ENCODE data around the gene CAB39.
A peak's percentile ranks its signal among the peaks of the same experiment; 100 is the strongest.

CAB39 gene

DNA sequence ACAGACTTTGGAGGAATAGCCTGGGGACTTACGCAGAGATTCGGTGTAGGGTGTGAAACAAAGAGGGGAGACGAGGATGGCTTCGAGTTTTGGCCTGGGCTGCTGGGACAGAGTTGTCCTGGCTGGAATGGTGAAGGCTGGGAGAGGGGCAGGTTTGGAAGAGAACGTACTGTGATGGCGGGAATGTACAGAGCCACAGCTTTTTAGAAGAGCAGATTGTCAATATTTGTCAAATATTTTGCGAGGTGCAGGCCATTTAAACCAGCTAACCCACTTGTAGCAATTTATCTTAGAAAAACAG is 137.7 kb downstream of the CAB39 start:
- no peak for DNase-seq (ENCODE audit: low read depth in 2 of 3, low spot score in 1 of 3)

DNA sequence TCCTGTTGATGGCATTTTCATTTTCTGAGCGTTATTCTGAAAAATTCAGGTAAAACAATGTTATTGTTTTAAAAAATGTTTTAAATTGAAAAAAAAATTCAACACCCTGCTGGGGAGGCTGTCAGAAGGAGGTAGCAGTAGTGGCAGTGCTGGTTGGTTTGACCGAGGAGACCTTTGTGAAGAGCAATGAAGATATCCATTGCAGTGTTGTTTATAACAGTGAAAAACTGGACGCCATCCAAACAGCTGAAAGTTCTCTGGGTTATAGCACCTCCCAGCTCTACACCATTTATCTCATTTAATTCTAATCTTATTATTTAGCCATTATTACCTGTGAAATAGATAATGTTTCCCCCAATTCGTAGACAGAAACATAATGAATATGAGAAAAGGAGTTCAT is 139.5 kb downstream of the CAB39 start:
- no peak for DNase-seq (ENCODE audit: low read depth in 2 of 3, low spot score in 1 of 3)

DNA sequence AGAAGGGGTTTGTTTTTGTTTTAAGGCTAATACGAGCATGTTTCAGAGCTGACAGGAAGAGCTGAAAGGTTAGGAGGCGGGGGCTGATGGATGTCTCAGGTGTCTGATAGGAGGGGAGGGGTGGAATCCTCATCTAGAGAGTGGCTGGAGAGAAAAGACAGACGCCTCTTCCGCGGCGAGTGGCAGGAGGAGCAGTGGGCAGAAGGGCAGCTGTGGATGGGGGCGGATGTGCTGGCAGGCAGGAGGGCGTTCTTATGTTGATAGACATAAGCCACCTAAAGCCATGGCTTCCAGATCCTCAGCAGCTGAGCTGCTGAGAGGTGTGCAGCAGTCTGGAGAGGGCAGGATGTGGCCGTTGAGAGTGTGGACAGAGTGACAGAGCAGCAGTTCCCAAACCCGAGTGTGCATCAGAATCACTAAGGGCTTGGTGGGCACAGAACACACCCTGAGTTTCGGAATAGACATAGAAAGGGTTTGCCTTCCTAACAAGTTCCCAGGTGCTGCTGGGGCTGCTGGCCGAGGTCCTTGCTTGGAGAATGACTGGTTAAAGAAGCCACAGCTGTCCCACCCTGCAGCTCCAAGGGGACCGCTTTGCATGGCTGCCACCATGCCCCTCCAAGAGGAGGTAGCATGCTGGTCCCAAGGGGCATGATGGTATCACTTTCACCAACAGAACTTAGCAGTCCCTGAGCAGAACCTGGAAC is 149.1 kb downstream of the CAB39 start:
- DNase-seq (ENCODE audit: low read depth in 2 of 3, low spot score in 1 of 3), result no peak

DNA sequence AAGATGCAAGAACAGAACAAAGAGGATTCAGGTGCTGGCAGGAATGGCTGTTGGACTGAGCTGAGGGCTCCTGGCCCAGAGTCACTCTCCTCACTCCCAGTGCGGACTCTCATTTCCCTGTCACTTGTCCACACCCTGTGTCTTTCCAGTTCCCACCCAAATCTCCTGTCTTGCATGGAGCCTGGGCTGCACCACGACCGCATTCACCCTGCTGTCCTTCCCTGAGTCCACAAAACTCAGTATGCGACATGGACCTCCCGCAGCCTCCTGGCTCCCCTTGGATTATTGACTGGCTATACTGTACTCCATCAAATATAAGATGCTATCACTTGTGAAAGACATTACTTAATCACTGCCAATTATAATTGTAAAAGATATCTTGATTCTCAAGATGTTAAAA is 149.7 kb downstream of the CAB39 start:
- DNase-seq (ENCODE audit: low read depth in 2 of 3, low spot score in 1 of 3), result no peak

DNA sequence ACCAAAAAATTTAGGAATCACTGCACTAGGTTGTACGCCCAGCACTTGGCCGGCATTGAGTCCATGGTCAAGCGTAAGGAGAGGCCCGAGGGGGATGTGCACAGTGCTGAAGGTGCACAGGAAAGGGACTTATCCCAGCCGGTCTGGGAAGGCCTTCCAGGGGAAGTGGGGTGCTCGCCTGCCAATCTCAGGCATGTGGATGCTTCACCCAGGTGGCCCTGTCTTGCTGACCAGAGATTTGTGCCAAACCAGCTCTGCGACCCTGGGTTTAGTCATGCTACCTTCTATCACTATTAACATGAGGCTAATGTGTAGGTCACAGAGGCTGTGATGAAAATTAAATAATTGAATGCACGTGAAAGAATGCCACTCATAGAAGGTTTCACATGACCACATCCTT is 150.4 kb downstream of the CAB39 start:
- no peak for DNase-seq (ENCODE audit: low read depth in 2 of 3, low spot score in 1 of 3)

DNA sequence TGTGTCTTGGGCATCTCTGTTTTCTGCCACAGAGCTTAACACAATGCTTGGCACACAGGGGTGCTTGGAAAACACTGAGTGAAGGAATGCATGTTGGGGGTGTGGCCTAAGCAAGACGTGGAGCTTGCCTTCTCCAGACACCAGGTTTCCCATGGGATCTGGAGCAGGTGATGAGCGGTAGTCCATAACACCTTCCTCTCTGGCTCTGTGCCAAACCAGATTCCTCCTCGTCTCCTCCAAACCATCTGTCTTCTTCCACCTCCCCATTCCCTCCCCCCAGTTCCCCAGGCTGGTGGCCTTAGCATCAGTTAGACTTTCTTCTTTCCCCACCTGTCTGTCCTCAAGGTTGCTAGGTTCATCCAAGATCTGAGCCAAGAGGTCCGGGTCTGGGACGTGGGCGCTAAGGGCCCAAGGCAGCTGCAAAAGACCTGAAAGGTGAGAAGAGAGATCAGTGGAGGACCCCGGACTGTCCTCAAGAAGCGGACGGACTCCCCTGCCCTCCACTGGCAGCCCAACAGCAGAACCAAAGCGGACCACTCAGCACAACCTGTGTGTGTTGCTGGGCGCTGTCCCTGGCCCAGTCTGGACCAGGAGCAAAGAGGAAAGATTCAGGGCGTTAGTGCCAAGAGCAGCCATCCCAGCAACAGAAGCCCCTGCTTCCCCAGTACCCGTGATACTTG is 150.9 kb downstream of the CAB39 start:
- no peak for DNase-seq (ENCODE audit: low read depth in 2 of 3, low spot score in 1 of 3)

DNA sequence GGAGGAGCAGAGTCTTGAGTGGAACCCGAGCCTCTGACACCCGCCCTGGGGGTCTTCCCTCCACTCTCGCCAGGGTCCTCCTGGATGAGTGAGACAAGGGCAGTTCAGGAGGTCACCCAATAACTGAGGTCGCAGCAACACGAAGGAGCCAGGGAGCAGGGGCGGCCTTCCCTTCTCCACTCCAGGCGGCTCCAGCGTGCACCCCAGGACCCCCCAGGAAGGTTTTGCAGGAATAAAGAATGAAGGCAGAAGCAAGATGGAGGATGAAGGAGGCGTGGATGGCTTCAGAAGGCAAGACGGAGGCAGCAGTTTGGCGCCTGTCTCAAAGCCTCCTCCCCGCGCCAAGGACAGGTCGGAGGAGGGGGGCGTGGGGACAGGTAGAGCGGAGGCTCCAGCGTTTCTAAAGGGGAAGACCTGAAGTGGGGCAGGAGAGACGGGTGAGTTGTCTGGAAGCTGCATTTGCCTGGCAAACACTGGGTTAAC is 151.5 kb downstream of the CAB39 start:
- DNase-seq (ENCODE audit: low read depth in 2 of 3, low spot score in 1 of 3), result no peak

DNA sequence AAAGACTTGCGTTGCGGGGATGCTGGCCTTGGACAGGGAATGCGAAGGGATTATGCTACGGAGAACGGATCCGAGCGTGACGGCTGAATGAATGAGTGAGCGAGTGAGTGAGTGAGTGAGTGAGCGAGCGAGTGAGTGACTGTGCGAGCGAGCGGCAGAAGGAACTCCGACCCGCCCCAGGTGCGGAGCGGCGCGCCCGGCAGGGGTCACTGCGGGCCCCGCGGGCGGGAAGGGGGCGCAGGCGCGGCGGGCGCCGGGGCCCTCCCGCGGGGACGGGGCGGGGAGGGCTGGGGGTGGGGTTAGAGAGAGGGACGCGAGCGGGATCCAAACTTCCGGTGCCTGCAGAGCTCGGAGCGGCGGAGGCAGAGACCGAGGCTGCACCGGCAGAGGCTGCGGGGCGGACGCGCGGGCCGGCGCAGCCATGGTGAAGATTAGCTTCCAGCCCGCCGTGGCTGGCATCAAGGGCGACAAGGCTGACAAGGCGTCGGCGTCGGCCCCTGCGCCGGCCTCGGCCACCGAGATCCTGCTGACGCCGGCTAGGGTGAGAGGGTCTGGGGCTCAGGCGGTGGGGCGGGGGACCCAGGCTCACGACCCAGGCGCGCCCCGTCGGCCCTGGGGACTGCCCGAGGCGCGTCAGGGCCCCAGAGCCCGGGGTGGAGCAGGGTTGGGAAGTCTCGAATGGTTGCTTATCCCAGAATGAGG is 152.1 kb downstream of the CAB39 start, which contains the start of gene ITM2C:
TSS of gene ITM2C (plus strand) at position 338 of the 702 bp plus-strand sequence. CDS start at position 422, 84 bp downstream.
- DNase-seq (ENCODE audit: low read depth in 2 of 3, low spot score in 1 of 3), result peak; percentile 55 to 67 (median 55)

DNA sequence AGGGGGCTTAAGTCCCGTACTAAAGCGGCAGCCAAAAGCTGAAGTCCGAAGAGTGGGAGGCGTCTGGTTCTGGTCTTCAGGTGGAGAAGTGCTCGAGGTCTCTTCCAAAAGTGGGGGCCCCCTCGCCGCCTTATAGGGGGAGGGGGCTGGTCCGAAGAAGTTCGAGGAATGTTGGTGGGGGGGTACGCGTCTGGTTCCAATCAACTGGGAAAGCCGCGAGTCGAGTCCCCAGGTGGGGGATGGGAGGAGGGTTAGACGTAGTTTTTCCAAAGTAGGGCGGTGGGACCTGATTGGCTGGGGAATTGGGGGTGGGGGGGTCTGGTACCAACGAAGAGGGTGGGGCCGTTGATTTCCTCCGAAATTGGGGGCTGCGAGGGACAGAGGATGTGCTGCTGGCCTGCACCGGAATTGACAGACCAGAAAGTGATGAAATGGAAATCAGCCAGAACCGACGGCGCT is 152.7 kb downstream of the CAB39 start:
- no peak for DNase-seq (ENCODE audit: low read depth in 2 of 3, low spot score in 1 of 3)

DNA sequence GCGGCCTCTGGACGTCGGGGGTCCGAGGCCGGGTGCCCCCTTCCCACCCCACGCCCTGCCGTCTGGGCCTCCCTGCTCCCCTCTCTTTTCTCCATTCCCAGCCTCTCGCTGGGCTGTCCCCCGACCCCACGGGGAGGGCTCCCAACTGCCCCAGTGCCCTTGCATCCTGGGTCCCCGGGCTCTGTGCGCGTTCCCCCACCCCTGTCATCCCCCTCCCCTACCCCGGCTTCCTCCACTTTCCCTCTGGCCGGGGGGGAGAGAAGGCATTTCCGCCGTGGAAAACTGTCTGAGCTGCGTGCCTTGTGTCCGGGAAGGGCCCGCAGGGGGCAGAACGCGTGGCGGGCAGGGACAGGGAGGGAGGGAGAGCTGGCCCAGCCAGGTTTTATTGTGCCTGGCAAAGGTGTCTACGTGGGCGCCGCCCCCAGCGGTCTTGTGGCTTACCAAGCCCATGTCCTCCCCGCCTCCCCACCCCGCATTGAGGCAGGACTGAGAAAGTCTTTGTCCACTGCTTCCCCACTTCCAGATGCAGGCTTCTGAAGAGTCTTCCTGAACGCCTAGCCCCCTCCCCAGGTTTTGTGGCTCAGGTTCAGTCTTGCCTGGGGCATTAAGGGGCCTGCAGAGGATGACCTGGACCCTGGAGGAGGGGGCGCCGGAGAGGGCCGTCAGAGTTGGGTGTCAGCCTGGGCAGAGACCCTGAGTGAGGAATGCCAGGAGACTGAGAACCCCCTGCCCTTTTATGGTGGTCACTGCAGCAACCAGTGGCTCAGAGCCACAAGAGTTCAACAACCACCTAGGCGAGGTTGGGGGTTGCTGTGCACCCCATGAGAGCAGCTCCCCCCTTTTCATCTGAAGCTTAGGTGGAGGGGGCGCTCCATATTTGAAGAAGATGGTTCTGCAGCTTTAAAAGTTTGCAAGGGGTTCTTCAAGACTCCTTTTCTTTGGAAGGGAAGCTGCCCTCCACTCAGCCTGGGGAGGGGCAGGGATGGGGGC is 153.4 kb downstream of the CAB39 start:
- no peak for DNase-seq (ENCODE audit: low read depth in 2 of 3, low spot score in 1 of 3)

DNA sequence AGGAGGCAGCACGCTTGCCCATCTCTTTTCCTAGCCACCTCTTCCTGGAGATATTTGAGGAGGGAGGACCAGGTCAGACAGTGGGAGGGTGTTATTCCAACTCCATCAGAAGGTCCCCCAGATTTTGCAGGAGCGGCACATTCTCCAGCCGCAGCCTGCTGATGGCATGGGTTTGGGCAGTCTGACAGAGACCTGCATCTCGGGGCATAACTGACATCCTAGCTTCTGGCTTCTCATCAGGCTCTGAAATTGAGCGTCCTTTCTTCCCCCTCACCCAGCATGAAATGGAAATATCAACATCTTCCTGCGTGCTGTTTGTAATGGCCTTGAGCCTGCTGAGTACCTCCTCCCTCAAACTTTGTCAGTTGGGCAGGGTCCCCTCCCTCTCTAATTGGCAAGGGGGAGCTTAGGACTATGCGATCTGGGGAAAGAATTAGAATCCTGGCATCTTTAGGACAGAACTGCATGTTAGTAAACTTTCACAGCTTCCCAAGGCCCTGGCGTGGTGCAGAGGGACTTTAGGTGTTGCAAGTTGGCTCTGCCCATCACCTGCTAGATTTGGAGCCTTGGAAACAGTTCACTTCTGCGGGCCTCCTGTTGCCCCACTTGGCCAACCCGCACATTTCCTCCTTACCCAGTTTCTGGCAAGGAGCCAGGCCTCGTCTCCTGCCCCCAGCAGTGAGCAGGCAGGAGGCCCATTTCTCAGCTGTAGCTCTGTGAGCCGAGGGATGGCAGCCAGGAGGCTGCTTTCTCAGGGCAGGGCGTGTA is 154.3 kb downstream of the CAB39 start:
- DNase-seq (ENCODE audit: low read depth in 2 of 3, low spot score in 1 of 3), result no peak

DNA sequence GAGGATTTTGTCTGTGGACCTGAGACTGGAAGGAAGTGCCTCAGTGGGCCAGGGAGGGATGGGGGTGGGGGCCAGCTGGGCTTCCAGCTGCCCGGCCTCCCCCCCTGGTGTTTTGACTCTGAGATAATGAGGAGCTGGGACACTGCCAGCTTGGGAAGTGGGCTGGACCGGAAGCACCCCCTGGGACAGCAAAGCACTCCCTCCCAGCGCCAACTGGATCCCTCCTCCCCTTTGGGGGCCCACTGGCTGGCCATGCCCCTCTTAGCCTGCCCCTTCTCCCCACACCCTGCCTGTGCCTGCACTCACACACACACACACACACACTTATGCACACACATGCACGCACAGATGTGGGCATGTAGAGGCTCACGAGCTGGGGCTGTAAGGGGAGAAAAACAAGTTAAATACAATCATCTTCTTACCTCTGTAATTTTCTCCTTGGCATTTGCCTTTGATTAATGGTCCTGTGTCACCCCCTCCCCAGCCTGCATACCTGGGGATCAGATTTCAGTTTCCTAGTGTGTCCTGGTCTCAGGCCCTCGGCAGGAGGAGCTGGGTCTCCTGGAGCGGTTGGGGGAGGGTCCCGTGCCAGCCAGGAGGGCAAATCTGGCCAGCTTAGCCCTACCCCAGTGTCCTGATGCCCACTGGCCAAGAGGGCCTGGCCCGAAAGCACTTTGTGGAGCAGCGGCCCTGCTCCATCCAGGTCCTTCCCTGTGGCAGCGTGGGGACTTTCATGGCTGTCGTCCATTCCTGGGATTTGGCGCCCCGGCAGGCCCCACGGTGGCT is 155.7 kb downstream of the CAB39 start:
- no peak for DNase-seq (ENCODE audit: low read depth in 2 of 3, low spot score in 1 of 3)

DNA sequence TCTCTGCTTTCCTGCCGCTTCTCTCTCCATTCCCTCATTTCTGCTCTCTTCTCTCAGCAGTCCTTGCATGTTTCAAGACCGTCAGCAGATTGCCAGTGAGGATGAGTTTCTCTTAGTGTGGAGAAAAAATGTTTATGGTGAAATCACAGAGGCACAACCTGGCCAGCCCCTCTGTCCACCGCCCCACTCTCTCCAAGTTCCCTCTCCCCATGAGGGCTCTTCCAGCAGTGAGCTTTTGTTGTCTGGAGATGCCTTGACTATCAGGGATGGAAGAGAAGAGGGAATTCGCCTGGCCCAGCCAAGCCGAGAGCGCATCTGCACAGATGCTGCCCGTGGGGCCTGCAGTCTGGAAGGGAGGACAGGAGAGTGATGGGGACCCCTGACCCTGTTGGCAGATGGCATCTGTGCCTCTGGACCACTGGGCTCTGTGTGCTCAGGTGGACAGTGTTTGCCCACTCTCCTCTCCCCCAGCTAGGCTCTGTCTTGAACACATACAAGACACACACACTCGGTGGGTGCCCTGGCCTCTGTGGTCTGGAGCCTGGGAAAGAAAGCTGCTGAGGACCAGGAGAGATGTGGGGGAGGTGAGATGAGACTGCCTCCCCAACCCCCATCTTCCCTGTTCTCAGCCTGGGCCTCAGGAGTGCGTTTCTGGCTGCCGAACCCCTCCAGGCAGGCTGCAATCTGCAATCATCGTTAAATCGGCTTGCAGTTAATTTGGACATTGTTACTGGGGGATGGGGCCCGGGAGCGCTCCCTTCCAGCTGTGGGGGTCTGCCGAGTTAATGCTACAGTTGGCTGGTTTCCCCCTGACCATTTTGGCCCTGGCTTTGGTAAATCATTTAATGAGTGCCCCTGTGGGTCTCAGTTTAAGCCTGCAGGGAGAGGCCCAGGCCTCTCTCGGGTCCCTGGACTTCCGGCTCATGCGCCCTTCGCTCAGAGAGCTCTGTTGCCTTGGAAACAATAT is 156.6 kb downstream of the CAB39 start:
- no peak for DNase-seq (ENCODE audit: low read depth in 2 of 3, low spot score in 1 of 3)

DNA sequence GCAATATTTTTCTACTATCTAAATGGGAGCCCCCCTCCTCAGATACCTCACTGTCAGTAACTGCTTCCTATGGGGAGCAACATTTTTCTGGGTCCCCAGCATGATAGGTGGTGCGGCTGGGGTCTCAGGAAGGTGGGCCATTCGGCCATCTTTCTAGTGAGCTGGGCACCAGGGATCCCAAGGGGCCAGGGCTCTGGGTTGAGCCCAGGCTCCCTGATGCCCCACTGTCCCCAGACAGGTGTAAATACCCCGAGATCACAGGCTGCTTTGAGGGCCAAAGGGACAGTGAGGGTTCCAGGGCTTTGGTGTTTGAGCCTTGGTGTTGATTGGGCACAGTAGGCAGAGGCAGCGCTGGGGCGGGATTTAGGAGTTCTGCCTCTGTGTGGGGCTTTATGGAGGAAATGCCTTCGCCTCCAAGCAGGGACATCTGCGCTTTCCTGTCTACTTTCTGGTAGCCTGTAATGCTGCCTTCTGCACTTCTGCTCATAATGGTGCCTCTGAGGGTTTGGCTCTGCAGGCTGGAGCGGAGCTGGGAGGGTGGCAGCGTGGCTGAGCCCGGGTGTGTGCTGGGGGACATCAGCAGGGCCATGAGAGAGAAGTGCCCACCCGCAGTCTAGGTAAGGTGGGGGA is 157.4 kb downstream of the CAB39 start:
- no peak for DNase-seq (ENCODE audit: low read depth in 2 of 3, low spot score in 1 of 3)

All from stimulated activated CD4-positive, alpha-beta T cell treated with anti-CD3 and anti-CD28 coated beads, Interleukin-12 subunit alpha, Interleukin-12 subunit beta, amount 100 ng/mL, for 48 hours (primary cell).